Kidney epithelial cell (primary cell): ENCODE measurements around the gene MUC2. TPM values are rescaled to one million over a fixed set of nuclear protein-coding genes. Genes with fewer than 3 reads are reported as not detected.

ENCODE experiments used
- DNase-seq: peaks from one replicate; pipeline ENCODE4 v3.0.0-alpha.2; 2010; ENCODE audit warnings: low read depth
- H3K27me3 ChIP-seq: 2 replicates; pipeline ENCODE4 v1.6.0; 2011; ENCODE audit warnings: low read length; ENCODE audit not compliant: control insufficient read depth, insufficient read depth
- H3K36me3 ChIP-seq: 2 replicates; pipeline ENCODE4 v1.5.1; 2011; ENCODE audit warnings: low read length; ENCODE audit not compliant: control insufficient read depth, insufficient read depth
- H3K4me3 ChIP-seq: 2 replicates; pipeline ENCODE4 v1.5.1; 2011; ENCODE audit warnings: low read depth, mild to moderate bottlenecking, control low read depth, low read length
- total RNA-seq: library from RNA; depleted of rRNA; stranded (reverse); fragments of >200 nt; gene quantifications from 2 replicates; pipeline ENCODE4 v1.2.3, GENCODE V29; 2015
- TF ChIP-seq, protein P1 (sequence below): IDR thresholded peaks from 2 replicates; pipeline ENCODE4 v1.5.1; 2011; ENCODE audit warnings: mild to moderate bottlenecking, moderate library complexity, low read length, control low read depth, inconsistent platforms; ENCODE audit not compliant: insufficient read depth, poor library complexity, severe bottlenecking

MUC2 gene
- total RNA-seq, 1 donor from 2014 or later = not detected

DNA sequence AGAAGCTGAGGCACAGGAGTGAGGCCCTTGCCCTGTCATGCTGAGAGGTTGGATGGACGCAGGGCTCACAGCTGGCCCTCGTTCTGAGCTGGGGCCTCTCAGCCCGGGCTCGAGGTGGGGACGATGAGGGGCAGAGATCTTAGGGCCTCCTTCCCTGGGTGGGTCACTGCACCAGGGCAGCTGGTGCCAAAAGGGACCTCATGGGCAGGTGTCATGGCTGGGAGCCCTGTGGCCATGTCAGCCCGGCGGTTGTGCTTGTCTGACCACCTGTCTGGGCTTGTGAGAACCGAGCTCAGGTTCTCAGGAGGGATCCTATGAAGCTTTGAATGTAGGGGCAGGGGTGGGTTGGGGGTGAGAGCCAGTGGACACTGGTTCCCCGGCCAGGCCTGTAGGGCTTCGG lies 36.3 kb upstream of the MUC2 start:
- TF ChIP-seq, protein P1, sequence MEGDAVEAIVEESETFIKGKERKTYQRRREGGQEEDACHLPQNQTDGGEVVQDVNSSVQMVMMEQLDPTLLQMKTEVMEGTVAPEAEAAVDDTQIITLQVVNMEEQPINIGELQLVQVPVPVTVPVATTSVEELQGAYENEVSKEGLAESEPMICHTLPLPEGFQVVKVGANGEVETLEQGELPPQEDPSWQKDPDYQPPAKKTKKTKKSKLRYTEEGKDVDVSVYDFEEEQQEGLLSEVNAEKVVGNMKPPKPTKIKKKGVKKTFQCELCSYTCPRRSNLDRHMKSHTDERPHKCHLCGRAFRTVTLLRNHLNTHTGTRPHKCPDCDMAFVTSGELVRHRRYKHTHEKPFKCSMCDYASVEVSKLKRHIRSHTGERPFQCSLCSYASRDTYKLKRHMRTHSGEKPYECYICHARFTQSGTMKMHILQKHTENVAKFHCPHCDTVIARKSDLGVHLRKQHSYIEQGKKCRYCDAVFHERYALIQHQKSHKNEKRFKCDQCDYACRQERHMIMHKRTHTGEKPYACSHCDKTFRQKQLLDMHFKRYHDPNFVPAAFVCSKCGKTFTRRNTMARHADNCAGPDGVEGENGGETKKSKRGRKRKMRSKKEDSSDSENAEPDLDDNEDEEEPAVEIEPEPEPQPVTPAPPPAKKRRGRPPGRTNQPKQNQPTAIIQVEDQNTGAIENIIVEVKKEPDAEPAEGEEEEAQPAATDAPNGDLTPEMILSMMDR = no peak

DNA sequence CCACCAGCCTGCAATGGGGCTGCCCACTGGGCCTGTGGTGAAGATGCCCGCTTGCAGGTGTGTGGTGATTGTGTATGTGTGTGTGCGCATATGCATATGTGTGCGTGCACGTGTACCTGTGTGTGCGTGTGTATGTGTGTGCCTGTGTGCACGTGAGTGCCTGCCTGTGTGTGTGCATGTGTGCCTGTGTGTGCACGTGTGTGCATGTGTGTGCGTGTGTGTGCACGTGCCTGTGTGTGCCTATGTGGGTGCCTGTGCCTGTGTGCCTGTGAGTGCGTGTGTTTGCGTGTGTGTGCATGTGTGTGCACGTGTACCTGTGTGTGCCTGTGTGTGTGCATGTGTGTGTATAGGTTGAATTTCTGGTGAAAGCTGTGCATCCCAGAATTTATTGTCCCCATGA lies 35.8 kb upstream of the MUC2 start:
- DNase-seq = no peak
- peaks cover 21% of the 10 kb centered on the region for H3K27me3 ChIP-seq
- H3K4me3 ChIP-seq = no peak overlapping the region
- TF ChIP-seq, protein P1 = no peak
- H3K36me3 ChIP-seq = no peaks in the 10 kb centered on the region

More for the DNA sequence above, 36.3 kb upstream of the MUC2 start:
- H3K36me3 ChIP-seq = no peaks in the 10 kb centered on the region
- peaks cover 21% of the 10 kb centered on the region for H3K27me3 ChIP-seq
- no peak for DNase-seq
- no peak overlapping the region for H3K4me3 ChIP-seq

DNA sequence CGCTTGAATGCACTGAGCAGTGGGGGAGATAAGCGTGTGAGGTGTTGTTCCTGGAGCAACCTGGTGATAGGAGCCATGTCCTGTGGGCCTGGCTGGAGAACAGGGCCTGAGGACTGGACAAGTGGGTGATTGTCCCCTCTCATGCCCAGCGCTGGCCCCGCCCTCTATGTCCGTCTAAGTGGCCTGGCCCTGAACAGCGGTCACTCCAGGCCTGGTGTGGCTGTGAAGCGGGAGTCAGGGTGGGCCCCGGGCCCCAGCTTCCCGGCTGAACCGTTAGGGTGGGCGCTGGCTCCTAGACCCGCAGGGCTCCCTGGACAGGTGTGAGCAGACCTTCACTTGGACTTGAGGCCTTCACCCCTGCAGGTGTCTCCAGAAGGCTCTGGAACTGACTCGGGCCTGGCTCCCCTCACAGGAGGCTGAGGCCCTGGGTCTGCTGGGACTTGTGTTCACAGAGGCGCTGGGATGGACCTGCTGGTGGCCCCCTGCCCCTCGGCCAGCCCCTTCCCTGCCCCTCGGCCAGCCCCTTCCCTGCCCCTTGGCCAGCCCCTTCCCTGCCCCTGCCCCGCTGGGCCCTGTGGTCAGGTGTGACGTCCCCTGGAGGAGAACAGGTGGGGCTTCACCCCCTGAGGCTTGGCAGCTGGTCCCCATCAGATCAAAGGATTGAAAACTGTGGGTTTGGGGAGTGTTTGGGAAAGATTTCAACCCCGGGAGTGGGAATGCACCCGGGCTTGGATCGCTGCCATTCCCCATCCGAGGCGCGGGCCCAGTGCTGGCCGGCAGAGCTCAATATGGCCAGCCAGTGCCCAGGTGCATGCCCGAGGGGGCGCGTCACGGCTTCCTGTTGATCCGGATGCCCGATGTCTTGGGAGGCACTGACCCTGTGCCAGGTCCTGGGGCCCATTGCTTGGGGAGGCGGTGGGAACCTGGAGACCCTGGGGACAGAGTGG lies 34.9 kb upstream of the MUC2 start:
- TF ChIP-seq, protein P1 = no peak
- Histone ChIP-seq H3K27me3 (peaks cover 19% of the 10 kb centered on the region), H3K36me3 (no peaks in the 10 kb centered on the region), H3K4me3 (no peak overlapping the region)
- no peak for DNase-seq

DNA sequence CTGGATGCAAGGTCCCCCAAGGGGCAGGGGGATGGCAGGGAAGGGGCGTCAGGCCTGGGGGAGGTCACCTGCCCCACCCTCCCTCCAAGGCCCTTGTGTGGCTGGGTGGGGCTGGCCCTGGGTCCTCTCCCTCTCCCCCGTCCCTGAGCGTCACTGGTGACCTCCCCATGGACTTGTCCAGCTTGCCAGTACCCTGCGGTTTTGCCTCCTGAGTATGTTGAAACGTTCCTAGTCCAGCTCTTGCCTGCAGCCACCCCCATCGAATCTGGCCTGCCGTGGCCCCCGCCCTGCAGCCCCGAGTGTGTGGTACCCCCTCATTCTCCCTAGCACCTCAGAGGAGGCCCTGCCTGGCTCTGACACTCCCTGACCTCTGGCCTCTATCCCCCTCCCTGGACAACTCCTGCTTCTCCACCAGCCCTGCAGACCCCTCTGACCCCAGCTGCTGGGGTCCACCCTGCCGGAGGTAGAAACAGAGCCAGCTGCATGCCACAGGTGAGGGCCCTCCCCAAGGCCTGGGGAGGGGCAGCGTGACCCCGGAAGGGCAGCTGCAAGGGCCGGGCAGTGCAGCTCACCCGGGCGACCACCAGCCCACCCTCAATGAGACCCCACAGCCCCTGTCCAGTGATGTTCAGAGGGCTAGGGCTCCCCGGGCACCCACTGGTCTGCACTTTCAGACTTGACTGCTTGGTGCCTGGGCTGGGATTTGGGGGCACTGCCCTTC lies 34.1 kb upstream of the MUC2 start:
- DNase-seq = no peak
- Histone ChIP-seq H3K27me3 (peaks cover 14% of the 10 kb centered on the region), H3K36me3 (no peaks in the 10 kb centered on the region), H3K4me3 (no peak overlapping the region)
- TF ChIP-seq, protein P1 = no peak

DNA sequence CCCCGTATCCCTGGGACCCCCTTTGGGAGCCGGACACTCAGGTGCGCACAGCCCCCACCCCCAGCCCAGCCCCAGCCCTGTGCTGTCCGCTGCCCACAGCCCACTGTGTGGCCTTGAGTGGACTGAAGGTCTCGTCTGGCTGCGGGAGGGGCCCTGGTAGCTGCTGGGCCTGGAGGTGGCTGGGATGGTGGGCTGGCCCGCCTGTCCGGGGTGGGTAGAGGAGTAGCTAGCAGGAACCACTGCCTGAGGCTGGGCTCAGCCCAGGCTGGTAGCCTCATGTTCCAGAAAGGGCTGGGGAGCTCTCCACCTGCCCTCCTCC lies 33.6 kb upstream of the MUC2 start:
- Histone ChIP-seq H3K27me3 (peaks cover 12% of the 10 kb centered on the region), H3K36me3 (no peaks in the 10 kb centered on the region), H3K4me3 (no peak overlapping the region)
- TF ChIP-seq, protein P1 = no peak
- DNase-seq = no peak
